GM18861 (cell line): Measurements from ENCODE around the gene SCRN2.

Experiments used
- ATAC-seq: cut with Tn5 transposase; IDR thresholded peaks from one replicate; pipeline ENCODE4 v1.9.1; 2021; ENCODE audit not compliant: unreplicated experiment

SCRN2 gene

DNA sequence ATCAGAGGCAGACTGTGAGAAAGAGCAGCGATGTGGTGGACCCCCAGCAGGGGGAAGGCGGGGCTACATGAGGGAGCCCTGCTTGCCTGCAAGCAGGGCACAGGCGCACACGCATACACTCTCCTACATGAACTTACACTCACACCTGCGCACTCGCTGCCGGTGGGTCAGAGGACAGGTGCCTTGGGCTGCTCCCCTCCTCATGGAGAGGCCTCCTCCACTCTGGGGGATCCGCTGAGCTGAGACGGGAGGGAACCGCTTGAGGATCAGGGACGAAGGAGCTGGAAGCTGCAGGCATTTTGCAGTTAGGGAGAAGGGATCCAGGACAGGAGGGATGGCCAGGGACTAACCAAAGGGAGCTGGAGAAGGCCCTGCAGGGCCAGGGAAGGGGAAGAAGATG, 33.7 kb downstream of the SCRN2 start:
- ATAC-seq = no peak

DNA sequence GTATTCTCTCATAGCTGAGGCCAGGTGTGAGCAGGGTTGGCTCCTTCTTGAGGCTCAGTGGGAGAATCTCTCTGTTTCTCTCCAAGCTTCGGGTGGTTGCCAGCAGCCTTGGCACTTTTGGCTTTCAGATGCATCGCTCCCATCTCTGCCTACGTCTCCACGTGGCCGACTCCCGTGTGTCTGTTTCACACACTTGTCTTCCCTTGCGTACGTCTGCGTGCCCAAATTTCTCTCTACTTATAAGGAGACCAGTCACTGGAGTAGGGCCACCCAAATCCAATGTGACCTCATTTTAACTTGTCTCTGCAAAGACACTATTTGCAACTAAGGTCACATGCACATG, 34.2 kb downstream of the SCRN2 start:
- no peak for ATAC-seq

DNA sequence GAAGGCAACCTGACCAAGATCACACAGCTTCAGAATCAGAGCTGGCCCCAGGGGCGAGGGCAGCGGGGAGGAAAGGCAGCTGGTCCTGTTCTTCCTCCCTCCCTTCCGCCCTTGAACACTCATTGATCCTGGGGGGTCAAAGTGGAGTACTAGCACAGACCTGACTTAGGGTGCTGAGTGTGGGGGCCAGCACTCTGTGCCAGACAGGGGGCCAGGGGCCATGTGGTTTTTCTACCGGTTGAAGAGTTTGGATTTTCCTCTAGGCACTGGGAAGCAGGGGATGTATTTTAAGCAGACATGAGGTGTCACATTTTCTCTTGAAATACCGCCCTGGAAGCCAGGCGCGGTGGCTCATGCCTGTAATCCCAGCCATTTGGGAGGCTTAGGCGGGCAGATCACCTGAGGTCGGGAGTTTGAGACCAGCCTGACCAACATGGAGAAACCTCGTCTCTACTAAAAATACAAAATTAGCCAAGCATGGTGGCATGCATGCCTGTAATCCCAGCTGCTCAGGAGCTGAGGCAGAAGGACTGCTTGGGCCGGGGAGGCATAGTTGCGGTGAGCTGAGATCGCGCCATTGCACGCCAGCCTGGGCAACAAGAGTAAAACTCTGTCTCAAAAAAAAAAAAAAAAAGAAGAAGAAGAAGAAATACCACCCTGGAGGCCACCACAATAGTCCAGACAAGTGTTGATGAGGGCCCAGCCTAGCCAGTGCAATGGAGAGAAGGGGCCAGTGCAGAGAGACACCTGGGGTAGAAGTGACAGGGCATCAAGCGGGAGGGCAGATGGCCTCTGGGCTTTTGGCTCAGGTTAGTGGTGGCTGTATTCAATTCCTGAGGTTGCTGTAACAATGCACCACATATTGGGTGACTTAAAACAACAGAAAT, 34.8 kb downstream of the SCRN2 start:
- ATAC-seq = no peak

DNA sequence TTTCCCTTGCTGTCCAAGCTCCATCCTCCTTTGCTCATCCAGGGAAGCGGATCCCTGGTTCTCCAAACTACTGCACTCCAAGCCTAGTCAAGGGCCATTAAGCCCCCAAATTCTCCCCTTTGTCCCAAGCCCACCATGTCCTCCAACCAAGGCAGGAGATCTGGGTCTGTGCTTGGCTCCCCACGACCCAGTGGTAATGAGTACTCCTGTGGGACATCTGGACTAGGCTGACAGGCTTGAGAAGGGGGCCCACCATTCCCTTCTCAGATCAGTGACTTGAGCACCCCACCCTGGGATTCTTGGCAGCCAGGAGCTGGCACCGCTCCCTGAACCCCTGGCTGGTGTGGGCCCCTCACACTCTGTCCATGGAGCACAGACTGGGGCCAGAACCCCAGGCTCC, 36.6 kb downstream of the SCRN2 start:
- no peak for ATAC-seq

DNA sequence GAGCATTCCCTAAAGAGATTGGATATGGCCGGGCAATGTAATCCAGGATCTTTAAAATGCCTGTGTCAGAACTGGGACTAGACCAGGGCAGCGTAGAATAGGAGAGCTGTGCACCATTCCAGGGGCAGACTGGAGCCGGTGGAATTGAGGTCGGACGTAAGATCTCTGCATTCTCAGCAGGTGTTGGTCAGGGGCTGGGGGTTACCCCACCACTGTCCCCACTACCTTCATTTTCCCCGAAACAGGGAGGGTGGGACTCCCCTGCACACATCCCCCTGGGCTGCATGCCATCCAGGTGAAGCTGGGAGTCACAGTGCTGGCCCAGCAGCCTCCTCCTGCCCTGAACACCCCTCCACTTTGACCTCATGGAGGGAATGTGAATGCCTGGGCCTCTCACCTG, 37.3 kb downstream of the SCRN2 start:
- no peak for ATAC-seq

DNA sequence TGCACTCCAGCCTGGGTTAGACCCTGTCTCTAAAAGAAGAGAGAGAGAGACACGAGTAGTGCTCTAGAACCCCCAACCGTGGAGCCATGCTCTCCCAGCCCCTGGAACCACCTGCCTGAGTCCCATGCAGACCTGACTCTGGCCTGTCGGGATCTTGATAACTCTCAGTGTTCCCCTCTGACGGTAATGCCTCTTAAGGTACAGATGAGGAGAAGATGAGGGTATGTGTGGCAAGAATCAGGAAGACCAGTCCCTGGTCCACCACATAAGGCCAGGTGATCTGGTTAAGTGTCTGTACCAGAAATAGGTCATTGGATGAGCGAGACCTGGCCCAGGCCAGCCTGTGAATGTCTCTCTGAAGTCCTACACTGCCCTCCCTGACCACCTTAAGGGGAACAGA, 37.9 kb downstream of the SCRN2 start:
- no peak for ATAC-seq

DNA sequence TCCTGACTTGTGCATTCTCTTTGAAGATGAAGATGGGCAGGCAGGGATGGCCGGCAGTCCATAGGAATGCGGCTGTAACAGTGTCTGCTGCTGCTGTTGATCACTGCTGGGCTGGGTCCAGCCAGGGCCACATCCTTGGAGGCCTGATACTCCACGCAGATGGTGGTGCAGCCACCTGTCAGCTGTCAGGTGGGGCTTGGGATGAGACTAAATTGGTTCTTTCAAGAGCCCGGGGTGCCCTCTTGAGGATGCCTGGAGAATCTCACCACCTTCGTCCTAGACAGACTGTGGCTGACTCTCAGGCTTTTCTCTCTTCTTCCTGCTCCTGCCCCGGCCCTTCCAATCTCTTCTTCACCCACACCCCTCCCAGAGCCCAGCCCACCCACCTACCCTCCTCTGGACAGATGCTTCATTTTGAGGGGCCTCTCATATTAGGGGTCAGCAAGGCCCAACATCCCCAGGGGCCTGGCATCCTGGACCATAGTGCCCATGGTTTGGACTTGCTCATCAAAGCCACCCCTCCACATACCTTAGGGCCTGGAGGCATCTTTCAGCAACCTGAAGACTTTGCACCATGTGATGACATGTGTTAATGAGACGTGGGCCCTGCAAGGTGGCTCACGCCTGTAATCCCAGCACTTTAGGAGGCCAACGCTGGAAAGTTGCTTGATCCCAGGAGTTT, 38.6 kb downstream of the SCRN2 start:
- ATAC-seq = no peak

DNA sequence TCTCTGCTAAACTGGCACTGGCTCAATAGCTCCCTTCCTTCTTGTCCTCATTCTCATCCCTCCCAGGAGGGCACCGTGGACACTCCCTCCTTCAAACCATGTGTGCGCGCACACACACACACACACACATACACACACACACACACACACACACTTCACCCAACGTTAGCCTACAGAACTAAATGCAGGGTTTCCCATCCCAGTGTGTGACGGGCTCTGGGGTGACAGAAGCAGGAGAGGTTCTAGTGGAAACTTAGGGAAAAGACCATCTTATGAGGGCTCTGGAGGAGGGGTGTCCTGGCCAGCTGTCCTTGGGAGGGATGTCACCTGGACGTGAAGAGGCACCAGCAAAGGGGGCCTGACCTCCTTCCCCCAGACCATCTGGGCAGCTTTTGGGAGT, 39.2 kb downstream of the SCRN2 start:
- ATAC-seq = no peak

DNA sequence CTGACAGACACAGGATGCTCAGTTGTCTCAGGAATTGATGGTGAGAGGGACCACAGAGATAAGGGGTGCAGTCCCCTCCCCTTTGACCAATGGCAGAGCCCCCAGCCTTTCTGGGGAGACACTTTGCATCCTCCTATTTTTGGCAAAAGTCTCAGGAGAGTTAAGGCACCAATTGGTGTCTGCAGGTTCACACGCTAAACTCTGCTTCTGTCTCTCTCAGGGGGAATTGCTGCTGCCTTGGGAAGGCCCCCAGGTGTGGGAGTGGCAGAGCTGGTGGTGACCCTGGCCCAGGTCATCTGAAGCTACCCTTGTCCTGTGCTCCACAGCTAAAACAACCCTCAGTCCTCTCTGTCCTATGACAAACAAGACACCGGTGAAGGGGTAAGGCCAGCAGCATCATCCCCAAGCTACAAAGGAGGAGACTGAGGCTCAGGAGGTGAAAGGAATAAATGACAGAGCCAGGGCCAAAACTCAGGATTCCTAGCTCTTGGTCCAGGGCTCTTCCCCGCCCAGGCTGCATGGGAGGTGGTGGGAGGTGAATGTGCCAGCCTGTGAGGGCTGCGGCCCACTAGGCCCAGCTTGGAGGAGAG, 39.8 kb downstream of the SCRN2 start:
- ATAC-seq = no peak

DNA sequence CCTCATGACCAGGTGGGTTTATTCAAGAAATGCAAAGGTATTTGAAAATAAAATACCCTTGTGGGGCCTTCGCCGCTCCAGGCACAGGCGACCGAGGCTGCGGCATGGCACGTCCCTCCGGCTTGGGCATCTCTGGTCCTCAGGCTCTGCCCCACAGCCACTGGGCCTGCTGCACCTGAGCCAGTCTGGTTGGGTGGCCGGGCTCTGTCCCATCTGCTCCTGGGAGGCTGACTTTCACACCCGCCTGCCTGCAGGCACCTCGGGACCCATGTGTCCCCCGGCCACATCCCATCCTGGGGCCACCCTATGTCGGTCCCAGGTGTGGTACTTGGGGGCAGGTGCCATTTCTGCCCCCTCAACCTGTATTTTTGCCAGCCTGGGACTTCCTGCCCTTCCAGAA, 40.4 kb downstream of the SCRN2 start:
- ATAC-seq = no peak

DNA sequence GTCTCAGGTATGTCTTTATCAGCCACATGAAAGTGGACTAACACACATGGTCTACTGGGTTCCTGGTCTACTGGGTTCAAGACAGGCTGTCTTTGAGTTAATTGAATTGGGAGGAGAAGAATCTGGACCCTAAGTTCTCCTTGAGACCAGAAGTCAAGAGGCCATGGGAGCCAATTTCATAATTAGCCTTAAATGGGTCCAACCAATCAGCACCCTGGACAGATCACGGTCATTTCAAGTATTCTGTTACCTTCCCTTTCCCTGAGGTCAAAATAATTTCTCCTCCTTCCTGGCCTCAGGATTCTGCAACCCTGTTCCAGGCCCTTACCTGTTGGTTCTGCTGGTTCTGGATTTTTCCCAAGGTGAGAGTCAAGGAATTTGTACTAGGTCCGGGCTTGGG, 43.3 kb downstream of the SCRN2 start:
- no peak for ATAC-seq

DNA sequence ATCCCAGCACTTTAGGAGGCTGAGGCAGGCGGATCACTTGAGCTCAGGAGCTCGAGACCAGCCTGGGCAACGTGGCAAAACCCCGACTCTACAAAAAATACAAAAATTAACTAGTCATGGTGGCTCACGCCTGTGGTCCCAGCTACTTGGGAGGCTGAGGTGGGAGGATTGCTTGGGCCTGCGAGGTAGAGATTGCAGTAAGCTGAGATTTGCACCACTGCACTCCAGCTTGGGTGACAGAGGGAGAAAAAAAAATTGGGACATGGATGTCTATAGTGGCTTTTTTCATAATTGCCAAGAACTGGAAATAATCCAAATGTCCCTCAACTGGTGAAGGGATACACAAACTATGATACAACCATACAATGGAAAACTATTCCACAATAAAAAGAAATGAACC, 48.1 kb downstream of the SCRN2 start:
- no peak for ATAC-seq

DNA sequence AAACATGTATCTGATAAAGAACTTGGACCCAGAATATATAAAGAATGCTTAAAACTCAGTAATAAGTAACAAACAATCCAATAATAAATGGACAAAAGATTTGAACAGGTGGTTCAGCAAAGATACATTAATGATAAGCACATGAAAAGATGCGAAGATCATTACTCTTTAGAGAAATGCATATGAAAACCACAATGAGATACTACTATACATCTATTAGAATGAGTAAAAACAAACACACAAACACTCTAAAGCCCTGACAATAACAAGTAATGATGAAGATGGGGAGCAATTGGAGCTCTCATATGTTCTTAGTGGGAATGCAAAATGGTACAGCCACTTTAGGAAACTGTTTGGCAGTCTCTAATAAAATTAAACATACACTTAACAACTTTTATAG, 48.6 kb downstream of the SCRN2 start:
- ATAC-seq = no peak

DNA sequence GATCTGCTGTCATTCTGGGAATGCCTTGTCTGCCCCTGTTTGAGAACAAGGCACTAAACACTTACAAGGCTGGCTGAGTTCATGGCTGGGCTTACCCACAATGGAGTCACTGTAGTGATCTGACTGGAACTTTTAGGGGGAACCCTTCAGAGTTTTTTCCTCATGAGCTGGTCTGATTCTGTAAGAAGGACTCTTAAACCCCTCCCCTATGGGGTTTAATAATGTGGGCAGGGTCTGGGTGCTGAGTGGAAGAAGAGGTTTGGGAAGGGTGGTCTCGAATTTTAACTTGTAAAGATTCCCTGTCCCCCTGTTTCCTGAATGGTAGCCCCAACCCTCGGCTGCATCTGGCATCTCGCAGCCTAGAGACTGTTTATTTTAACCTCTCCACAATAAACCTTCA, 50.0 kb downstream of the SCRN2 start:
- no peak for ATAC-seq

DNA sequence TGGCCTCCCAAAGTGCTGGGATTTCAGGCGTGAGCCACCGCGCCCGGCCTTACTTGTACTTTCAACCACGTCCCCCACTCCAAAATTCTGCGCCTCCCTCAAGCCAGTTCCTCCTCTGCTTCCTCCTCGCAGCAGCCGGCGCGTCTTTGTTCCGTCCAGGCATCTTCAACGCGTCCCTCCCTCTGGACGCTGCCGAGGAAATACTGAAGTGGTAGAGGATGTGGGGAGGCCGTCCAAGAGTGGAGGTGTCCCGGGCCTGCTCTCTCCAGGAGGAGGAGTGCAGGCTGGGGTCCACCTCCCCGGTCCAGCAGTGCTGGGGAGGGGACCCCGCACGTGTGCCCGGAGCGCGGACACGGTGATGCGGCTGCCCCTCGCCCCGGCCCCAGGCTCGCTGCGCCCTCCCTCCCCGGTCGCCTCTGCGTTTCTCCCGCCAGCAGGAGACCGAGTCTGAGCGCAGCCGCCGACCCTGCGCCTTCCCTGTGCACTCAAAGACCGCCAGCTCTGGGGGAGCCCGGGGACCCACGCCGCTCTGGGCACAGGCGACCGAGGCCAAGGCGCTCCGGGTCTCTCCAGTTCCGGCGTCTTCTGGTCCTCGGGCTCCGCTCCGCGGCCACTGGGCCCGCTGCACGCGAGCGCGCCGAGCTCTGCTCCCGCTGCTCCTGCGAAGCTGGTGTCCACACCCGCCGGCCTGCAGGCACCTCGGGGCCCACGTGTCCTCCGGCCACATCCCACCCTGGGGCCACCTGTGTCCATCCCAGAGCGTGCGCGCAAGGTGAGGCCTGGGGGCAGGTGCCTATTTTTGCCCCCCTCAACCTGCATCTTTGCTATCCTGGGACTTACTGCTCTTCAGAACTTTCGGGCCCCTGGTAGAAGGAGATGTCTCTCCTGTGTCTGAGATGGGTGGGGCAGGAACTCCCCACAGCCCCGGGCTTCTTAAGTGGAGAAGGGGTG, 51.2 kb downstream of the SCRN2 start:
- no peak for ATAC-seq
